Neural cell (in vitro differentiated cells): Measurements from ENCODE around the gene TRIM25.

ENCODE experiments used
- EP300 ChIP-seq: fragments of 450-650 bp; conservative IDR thresholded peaks from 2 replicates; pipeline ENCODE4 v1.6.1; 2014; ENCODE audit warnings: antibody characterized with exemption, mild to moderate bottlenecking, moderate library complexity; ENCODE audit not compliant: poor library complexity, severe bottlenecking
- EZH2 ChIP-seq: fragments of 200-600, 300-800 bp; shearing (Covaris generic), sonication (generic); IDR thresholded peaks from 2 replicates; pipeline ENCODE4 v1.6.1; 2014; ENCODE audit warnings: antibody characterized with exemption, low read length, borderline replicate concordance, mild to moderate bottlenecking; ENCODE audit not compliant: insufficient read depth, poor library complexity, severe bottlenecking
- POLR2AphosphoS5 ChIP-seq: IDR thresholded peaks from 2 replicates; pipeline ENCODE4 v1.6.1; 2012
- RAD21 ChIP-seq: fragments of 450-650 bp; conservative IDR thresholded peaks from 2 replicates; pipeline ENCODE4 v1.6.1; 2014; ENCODE audit warnings: antibody characterized with exemption, mild to moderate bottlenecking, moderate library complexity
- REST ChIP-seq: IDR thresholded peaks from 2 replicates; pipeline ENCODE4 v1.6.1; 2012; ENCODE audit warnings: borderline replicate concordance
- SMC3 ChIP-seq: fragments of 450-650 bp; conservative IDR thresholded peaks from 2 replicates; pipeline ENCODE4 v1.6.1; 2014; ENCODE audit warnings: antibody characterized with exemption, mild to moderate bottlenecking, moderate library complexity; ENCODE audit not compliant: poor library complexity
- TF ChIP-seq, protein P1 (sequence below): fragments of 450-650 bp; IDR thresholded peaks from 2 replicates; pipeline ENCODE4 v1.5.1; 2014; ENCODE audit warnings: antibody characterized with exemption, mild to moderate bottlenecking, moderate library complexity; ENCODE audit not compliant: poor library complexity, severe bottlenecking

- TF ChIP-seq, protein P1, sequence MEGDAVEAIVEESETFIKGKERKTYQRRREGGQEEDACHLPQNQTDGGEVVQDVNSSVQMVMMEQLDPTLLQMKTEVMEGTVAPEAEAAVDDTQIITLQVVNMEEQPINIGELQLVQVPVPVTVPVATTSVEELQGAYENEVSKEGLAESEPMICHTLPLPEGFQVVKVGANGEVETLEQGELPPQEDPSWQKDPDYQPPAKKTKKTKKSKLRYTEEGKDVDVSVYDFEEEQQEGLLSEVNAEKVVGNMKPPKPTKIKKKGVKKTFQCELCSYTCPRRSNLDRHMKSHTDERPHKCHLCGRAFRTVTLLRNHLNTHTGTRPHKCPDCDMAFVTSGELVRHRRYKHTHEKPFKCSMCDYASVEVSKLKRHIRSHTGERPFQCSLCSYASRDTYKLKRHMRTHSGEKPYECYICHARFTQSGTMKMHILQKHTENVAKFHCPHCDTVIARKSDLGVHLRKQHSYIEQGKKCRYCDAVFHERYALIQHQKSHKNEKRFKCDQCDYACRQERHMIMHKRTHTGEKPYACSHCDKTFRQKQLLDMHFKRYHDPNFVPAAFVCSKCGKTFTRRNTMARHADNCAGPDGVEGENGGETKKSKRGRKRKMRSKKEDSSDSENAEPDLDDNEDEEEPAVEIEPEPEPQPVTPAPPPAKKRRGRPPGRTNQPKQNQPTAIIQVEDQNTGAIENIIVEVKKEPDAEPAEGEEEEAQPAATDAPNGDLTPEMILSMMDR = no peak
- TF ChIP-seq EZH2 (no peak), POLR2AphosphoS5 (no peak), REST (no peak), EP300 (no peak), SMC3 (no peak), RAD21 (no peak)
These were observed 26.0 kb downstream of the TRIM25 start for GRCh38 chr17:56887552-56888467.
